ENCODE data around the gene COL1A2. TPM values are rescaled to one million over a fixed set of nuclear protein-coding genes. Genes with fewer than 3 reads are reported as not detected.
A peak's percentile ranks its signal among the peaks of the same experiment; 100 is the strongest.

COL1A2 gene
- total RNA-seq, 1 donor from 2014 or later, result 11.2 TPM

DNA sequence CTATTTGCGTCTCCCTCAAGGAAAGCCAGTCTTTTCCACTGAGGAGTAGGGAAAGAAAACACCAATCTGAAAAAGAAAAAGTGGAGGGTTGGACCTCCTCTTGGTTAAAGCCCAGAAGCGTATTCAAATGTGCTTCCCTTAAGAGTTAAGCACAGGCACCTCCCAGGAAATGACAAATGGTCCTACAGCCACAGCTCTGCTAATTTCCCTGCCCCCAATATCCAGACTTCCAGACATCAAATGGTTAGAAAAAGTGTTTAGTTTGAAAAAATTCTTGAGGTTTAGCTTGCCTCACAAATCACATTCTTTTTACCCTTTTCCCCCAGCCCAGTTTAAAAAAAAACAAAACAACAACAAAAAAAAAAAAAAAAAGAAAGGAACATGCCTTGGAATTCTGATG lies 19.0 kb upstream of the COL1A2 start:
- Histone ChIP-seq H3K36me3 (ENCODE audit: control insufficient read depth, insufficient read depth, low read length) (no peaks in the 10 kb centered on the region), H3K4me3 (ENCODE audit: low read depth, low read length) (no peak overlapping the region), H3K27me3 (ENCODE audit: control insufficient read depth, insufficient read depth, low read length) (no peaks in the 10 kb centered on the region)
- peak; percentile 75 for DNase-seq (ENCODE audit: low read depth)
- TF ChIP-seq, protein P1, sequence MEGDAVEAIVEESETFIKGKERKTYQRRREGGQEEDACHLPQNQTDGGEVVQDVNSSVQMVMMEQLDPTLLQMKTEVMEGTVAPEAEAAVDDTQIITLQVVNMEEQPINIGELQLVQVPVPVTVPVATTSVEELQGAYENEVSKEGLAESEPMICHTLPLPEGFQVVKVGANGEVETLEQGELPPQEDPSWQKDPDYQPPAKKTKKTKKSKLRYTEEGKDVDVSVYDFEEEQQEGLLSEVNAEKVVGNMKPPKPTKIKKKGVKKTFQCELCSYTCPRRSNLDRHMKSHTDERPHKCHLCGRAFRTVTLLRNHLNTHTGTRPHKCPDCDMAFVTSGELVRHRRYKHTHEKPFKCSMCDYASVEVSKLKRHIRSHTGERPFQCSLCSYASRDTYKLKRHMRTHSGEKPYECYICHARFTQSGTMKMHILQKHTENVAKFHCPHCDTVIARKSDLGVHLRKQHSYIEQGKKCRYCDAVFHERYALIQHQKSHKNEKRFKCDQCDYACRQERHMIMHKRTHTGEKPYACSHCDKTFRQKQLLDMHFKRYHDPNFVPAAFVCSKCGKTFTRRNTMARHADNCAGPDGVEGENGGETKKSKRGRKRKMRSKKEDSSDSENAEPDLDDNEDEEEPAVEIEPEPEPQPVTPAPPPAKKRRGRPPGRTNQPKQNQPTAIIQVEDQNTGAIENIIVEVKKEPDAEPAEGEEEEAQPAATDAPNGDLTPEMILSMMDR (IDR thresholded peaks at IDR 0.05; ENCODE audit: insufficient read depth, low read length, poor library complexity, severe bottlenecking), result no peak

DNA sequence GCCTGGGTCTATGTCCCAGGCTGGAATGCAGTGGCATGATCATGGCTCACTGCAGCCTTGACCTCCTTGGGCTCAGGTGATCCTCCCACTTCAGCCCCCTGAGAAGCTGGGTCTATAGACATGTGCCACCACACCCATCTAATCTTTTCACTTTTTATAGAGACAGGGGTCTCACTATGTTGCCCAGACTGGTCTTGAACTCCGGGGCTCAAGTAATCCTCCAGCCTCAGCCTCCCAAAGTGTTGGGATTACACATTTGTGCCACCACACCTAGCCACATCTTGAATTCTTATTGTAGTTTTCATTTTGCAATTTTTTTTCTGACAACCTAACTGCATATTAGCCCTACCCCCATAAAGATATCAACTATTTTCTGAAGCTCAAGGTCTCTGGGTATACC lies 18.4 kb upstream of the COL1A2 start:
- TF ChIP-seq, protein P1 (IDR thresholded peaks at IDR 0.05; ENCODE audit: insufficient read depth, low read length, poor library complexity, severe bottlenecking), result no peak
- DNase-seq (ENCODE audit: low read depth), result no peak
- Histone ChIP-seq H3K36me3 (ENCODE audit: control insufficient read depth, insufficient read depth, low read length) (no peaks in the 10 kb centered on the region), H3K27me3 (ENCODE audit: control insufficient read depth, insufficient read depth, low read length) (no peaks in the 10 kb centered on the region), H3K4me3 (ENCODE audit: low read depth, low read length) (no peak overlapping the region)

DNA sequence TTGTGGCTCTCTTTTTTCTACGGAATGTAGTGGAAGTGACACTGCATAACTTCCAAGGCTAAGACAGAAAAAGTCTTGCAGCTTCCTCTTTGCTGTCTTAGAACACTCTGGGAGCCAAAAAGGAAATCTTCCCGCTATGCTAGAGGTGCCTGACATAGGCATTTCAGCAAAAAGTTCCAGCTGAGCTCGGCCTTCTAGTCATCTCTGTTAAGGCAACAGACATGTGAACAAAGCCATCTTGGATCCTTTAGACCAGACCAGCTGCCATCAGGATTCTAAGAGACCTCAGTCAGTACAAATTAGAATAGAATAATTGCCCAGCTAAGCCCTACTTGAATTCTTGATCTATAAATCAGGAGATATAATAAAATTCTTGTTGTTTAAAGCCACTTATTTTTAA lies 16.3 kb upstream of the COL1A2 start:
- TF ChIP-seq, protein P1 (IDR thresholded peaks at IDR 0.05; ENCODE audit: insufficient read depth, low read length, poor library complexity, severe bottlenecking), result no peak
- no peaks in the 10 kb centered on the region for H3K27me3 ChIP-seq (ENCODE audit: control insufficient read depth, insufficient read depth, low read length)
- DNase-seq (ENCODE audit: low read depth), result no peak
- no peak overlapping the region for H3K4me3 ChIP-seq (ENCODE audit: low read depth, low read length)
- H3K36me3 ChIP-seq (ENCODE audit: control insufficient read depth, insufficient read depth, low read length), result no peaks in the 10 kb centered on the region

DNA sequence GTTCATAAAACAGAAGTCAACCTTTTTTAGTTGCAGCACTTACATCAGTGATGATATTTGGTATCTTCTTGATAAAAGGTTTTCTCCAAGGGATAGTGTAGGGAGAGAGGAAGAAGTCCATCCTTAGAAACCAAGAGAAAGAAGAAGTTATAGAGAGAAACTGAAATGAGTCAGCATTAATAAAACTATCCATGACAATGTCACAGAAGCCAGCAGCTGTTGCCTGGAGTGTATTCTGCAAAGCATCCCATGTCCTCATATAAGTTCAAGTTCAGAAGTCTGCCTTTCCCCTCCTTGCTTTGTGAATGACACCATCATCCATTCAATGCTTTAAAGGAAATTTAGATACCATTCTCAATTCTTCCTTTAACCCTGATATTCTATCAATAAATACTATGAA lies 14.4 kb upstream of the COL1A2 start:
- Histone ChIP-seq H3K4me3 (ENCODE audit: low read depth, low read length) (no peak overlapping the region), H3K36me3 (ENCODE audit: control insufficient read depth, insufficient read depth, low read length) (no peaks in the 10 kb centered on the region), H3K27me3 (ENCODE audit: control insufficient read depth, insufficient read depth, low read length) (no peaks in the 10 kb centered on the region)
- no peak for DNase-seq (ENCODE audit: low read depth)
- TF ChIP-seq, protein P1 (IDR thresholded peaks at IDR 0.05; ENCODE audit: insufficient read depth, low read length, poor library complexity, severe bottlenecking), result no peak

DNA sequence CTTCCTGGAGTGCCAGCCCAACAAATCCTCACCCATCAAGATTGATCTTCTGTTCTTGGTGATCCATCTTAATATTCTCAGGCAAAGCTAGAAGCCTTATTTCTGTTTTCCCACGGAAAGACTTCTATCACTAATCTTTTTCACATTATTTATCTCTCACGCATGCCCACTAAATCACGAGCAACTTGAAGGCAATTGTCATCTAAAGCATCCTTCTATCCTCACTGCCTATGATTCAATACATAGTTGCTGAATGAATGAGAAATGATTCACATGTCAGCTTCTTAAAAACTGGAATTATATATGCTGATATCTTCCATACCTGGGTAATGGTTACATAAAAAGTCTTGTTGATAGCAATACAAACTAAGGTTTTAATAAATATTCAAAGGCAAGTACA lies 12.6 kb upstream of the COL1A2 start:
- TF ChIP-seq, protein P1 (IDR thresholded peaks at IDR 0.05; ENCODE audit: insufficient read depth, low read length, poor library complexity, severe bottlenecking), result no peak
- Histone ChIP-seq H3K27me3 (ENCODE audit: control insufficient read depth, insufficient read depth, low read length) (no peaks in the 10 kb centered on the region), H3K4me3 (ENCODE audit: low read depth, low read length) (no peak overlapping the region), H3K36me3 (ENCODE audit: control insufficient read depth, insufficient read depth, low read length) (no peaks in the 10 kb centered on the region)
- DNase-seq (ENCODE audit: low read depth), result no peak

DNA sequence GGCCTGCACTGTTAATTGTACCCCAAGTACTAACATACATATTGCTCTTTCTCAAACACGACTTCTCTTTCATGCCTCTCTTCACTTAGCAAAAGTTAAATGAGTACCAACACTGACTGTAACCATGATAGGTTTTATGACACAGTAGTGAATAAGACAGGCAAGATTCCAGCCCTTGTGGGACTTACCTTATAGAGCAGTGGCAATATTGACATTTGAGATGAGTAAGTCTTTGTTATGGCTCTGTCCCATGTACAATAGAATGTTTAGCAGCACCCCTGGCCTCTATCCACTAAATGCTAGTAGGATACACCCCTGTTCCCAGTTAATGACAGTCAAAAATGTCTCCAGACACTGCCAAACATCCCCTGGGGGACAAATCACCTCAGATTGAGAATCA lies 11.9 kb upstream of the COL1A2 start:
- no peak overlapping the region for H3K4me3 ChIP-seq (ENCODE audit: low read depth, low read length)
- TF ChIP-seq, protein P1 (IDR thresholded peaks at IDR 0.05; ENCODE audit: insufficient read depth, low read length, poor library complexity, severe bottlenecking), result no peak
- no peaks in the 10 kb centered on the region for H3K36me3 ChIP-seq (ENCODE audit: control insufficient read depth, insufficient read depth, low read length)
- no peaks in the 10 kb centered on the region for H3K27me3 ChIP-seq (ENCODE audit: control insufficient read depth, insufficient read depth, low read length)
- no peak for DNase-seq (ENCODE audit: low read depth)
